ENCODE measurements around the gene SUSD1.
A peak's percentile ranks its signal among the peaks of the same experiment; 100 is the strongest.

SUSD1 gene

DNA sequence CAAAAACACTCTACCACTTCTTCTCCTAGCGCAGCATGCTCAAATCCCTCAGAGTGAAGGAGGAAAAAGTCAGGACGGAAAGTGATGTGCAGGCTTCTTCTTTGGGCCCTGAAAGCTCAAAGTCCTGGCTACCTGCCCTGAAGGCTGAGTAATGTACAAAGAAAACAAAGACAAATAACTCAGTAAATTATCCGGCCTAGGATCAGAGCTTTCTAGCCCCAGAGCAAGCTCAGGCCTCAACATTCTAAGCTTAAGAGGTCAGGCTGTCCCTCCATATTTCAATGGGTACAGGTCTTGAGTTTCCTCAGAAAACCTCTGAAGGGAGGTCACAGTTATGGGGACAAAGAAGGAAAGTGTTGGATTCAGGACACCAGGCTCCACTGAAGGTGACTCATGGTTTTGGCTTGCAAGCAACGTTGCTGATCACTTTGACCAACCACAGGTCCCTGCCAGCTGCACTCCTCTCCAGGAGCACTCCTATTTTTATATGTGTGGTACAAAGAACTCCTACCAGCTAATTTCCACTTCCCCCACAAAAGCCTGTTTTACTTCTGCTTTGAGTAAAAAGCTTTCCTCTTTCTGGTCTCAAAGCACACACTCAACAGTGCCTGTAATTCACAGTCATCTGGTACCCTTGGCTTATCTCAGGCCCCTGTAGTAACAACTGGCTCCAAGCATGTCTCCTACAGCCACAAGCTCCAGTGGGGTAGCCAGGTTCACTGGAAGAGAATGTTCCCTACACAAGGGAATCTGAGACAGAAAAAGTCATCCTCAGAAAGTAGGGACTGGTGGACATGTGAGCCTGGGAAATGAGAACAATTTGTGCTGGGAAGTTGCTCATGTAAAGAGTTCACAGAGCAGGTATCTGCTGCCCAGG, 162.8 kb downstream of the SUSD1 start:
- Histone ChIP-seq H2AFZ (ENCODE audit: low read depth, low read length, severe bottlenecking) (no peak overlapping the region), H3K36me3 (ENCODE audit: low read length) (no peaks in the 10 kb centered on the region), H3K27ac (ENCODE audit: low read depth, low read length) (peak overlapping the region; percentile 67), H3K4me2 (ENCODE audit: low read depth, low read length, poor library complexity, severe bottlenecking) (peak overlapping the region; percentile 49), H3K27me3 (ENCODE audit: low read length) (no peaks in the 10 kb centered on the region), H3K9me2 (replicated peaks; ENCODE audit: insufficient read depth, low read length) (no peaks in the 10 kb centered on the region), H4K20me1 (ENCODE audit: low read depth, low read length) (no peaks in the 10 kb centered on the region), H3K79me2 (ENCODE audit: insufficient read depth, low read length) (no peaks in the 10 kb centered on the region), H3K4me3 (ENCODE audit: insufficient read depth, low read length, poor library complexity, severe bottlenecking) (no peak overlapping the region), H3K9ac (ENCODE audit: low read length) (peak overlapping the region; percentile 40), H3F3A (ENCODE audit: insufficient read depth) (no peaks in the 10 kb centered on the region; the same call in 1 of the 2 replicates), H3K9me3 (ENCODE audit: insufficient read depth, low read length) (no peaks in the 10 kb centered on the region)
- no peak for TF ChIP-seq EZH2phosphoT487 (conservative IDR thresholded peaks at IDR 0.05; ENCODE audit: low read length)
- TF ChIP-seq, protein P1, sequence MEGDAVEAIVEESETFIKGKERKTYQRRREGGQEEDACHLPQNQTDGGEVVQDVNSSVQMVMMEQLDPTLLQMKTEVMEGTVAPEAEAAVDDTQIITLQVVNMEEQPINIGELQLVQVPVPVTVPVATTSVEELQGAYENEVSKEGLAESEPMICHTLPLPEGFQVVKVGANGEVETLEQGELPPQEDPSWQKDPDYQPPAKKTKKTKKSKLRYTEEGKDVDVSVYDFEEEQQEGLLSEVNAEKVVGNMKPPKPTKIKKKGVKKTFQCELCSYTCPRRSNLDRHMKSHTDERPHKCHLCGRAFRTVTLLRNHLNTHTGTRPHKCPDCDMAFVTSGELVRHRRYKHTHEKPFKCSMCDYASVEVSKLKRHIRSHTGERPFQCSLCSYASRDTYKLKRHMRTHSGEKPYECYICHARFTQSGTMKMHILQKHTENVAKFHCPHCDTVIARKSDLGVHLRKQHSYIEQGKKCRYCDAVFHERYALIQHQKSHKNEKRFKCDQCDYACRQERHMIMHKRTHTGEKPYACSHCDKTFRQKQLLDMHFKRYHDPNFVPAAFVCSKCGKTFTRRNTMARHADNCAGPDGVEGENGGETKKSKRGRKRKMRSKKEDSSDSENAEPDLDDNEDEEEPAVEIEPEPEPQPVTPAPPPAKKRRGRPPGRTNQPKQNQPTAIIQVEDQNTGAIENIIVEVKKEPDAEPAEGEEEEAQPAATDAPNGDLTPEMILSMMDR (IDR thresholded peaks at IDR 0.05; ENCODE audit: insufficient read depth, low read length, poor library complexity, severe bottlenecking): no peak

DNA sequence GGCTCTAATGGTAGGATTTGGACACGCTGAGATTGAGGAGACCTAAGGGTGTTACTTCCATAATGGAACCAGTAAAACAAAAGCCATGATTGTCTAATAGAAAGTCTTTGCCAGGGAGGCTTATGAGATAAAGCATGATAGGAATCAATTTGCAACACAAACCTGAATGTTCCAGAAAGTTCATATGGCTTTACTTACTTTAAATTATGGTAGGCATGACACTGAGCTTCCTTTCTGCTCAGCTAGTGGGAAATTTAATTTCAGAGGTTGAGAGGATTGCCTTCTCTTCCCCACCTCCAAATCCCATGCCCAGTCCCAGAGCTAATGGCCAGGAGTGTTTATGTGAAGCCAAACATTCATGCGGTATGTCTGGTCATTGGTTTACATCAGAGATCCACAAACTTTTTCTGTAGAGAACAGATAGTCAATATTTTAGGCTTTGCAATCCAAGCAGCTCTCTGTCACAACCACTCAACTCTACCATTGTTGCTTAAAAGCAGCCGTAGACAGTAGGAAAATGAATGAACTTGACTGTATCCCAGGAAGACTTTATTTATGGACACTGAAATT, 164.0 kb downstream of the SUSD1 start:
- H4K20me1 ChIP-seq (ENCODE audit: low read depth, low read length): no peaks in the 10 kb centered on the region
- no peaks in the 10 kb centered on the region for H3K79me2 ChIP-seq (ENCODE audit: insufficient read depth, low read length)
- TF ChIP-seq, protein P1 (IDR thresholded peaks at IDR 0.05; ENCODE audit: insufficient read depth, low read length, poor library complexity, severe bottlenecking): no peak
- no peak for TF ChIP-seq EZH2phosphoT487 (conservative IDR thresholded peaks at IDR 0.05; ENCODE audit: low read length)
- no peaks in the 10 kb centered on the region for H3K9me3 ChIP-seq (ENCODE audit: insufficient read depth, low read length)
- H3K27ac ChIP-seq (ENCODE audit: low read depth, low read length): no peak overlapping the region
- no peak overlapping the region for H3K4me2 ChIP-seq (ENCODE audit: low read depth, low read length, poor library complexity, severe bottlenecking)
- H3K36me3 ChIP-seq (ENCODE audit: low read length): no peaks in the 10 kb centered on the region
- no peak overlapping the region for H3K9ac ChIP-seq (ENCODE audit: low read length)
- no peak overlapping the region for H2AFZ ChIP-seq (ENCODE audit: low read depth, low read length, severe bottlenecking)
- H3K4me3 ChIP-seq (ENCODE audit: insufficient read depth, low read length, poor library complexity, severe bottlenecking): no peak overlapping the region
- peaks cover 2% of the 10 kb centered on the region; the same call in 1 of the 2 replicates for H3F3A ChIP-seq (ENCODE audit: insufficient read depth)
- no peaks in the 10 kb centered on the region for H3K27me3 ChIP-seq (ENCODE audit: low read length)
- no peaks in the 10 kb centered on the region for H3K9me2 ChIP-seq (replicated peaks; ENCODE audit: insufficient read depth, low read length)

DNA sequence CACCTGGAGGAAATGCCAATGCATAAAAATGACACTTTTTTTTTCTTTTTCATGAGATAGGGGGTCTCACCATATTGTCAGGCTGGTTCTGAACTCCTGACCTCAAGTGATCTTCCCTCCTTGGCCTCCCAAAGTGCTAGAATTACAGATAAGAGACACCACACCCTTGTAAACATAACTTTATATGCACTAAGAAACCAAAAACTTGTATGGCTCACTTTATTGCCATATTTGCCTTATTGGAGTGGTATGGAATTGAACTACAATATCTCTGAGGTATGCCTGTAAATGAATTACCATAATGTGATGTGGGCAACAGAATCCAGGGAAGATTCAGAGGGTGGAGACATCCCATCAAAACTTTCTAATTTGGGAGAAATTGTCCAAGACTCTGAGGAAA, 164.6 kb downstream of the SUSD1 start:
- H3K4me3 ChIP-seq (ENCODE audit: insufficient read depth, low read length, poor library complexity, severe bottlenecking): no peak overlapping the region
- no peak overlapping the region for H3K27ac ChIP-seq (ENCODE audit: low read depth, low read length)
- no peaks in the 10 kb centered on the region for H3K9me3 ChIP-seq (ENCODE audit: insufficient read depth, low read length)
- no peak overlapping the region for H2AFZ ChIP-seq (ENCODE audit: low read depth, low read length, severe bottlenecking)
- H3K4me2 ChIP-seq (ENCODE audit: low read depth, low read length, poor library complexity, severe bottlenecking): no peak overlapping the region
- TF ChIP-seq EZH2phosphoT487 (conservative IDR thresholded peaks at IDR 0.05; ENCODE audit: low read length): no peak
- TF ChIP-seq, protein P1 (IDR thresholded peaks at IDR 0.05; ENCODE audit: insufficient read depth, low read length, poor library complexity, severe bottlenecking): no peak
- H3K79me2 ChIP-seq (ENCODE audit: insufficient read depth, low read length): no peaks in the 10 kb centered on the region
- H3K9me2 ChIP-seq (replicated peaks; ENCODE audit: insufficient read depth, low read length): no peaks in the 10 kb centered on the region
- no peaks in the 10 kb centered on the region for H3K36me3 ChIP-seq (ENCODE audit: low read length)
- peaks cover 4% of the 10 kb centered on the region; the same call in 1 of the 2 replicates for H3F3A ChIP-seq (ENCODE audit: insufficient read depth)
- no peak overlapping the region for H3K9ac ChIP-seq (ENCODE audit: low read length)
- H4K20me1 ChIP-seq (ENCODE audit: low read depth, low read length): no peaks in the 10 kb centered on the region
- no peaks in the 10 kb centered on the region for H3K27me3 ChIP-seq (ENCODE audit: low read length)

Measured in SU-DHL-6 (cell line).